Iris pigment epithelial cell (primary cell): ENCODE results near the gene DYNLT1.
"Not testable (repeated sequence)": the region's sequence is repeated elsewhere in the genome, so short reads cannot be mapped to it uniquely, and the experiment has no call there.

Experiments
- DNase-seq: peaks from one replicate; pipeline ENCODE4 v3.0.0-alpha.2; 2011; ENCODE audit warnings: low read depth

DYNLT1 gene

DNA sequence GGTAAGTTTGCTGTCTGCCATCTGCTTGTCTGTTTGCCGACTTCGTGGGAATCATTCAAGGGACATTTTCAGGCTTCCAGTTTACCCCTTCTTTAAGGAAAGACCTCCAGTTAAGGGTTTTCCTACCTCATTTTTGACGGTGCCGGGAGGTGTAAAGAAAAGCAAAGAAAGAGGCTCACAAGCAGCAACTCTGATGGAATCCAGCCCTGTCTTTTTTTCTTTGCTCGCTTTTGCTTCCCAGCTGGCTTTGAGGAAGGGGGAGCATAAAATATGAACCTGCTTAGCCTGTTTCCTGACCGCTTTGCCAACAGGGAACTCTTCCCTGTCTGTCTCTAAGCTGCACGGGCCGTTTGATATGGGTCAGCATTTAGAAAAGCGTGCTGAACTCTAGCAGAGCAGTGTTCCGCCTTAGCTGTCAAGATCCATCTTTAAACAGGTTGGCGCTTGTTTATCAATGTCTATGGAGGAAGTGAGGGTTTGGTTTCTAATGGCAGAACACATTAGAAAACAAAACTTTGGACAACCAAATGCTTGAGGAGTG lies 19.2 kb upstream of the DYNLT1 start:
- no peak for DNase-seq

DNA sequence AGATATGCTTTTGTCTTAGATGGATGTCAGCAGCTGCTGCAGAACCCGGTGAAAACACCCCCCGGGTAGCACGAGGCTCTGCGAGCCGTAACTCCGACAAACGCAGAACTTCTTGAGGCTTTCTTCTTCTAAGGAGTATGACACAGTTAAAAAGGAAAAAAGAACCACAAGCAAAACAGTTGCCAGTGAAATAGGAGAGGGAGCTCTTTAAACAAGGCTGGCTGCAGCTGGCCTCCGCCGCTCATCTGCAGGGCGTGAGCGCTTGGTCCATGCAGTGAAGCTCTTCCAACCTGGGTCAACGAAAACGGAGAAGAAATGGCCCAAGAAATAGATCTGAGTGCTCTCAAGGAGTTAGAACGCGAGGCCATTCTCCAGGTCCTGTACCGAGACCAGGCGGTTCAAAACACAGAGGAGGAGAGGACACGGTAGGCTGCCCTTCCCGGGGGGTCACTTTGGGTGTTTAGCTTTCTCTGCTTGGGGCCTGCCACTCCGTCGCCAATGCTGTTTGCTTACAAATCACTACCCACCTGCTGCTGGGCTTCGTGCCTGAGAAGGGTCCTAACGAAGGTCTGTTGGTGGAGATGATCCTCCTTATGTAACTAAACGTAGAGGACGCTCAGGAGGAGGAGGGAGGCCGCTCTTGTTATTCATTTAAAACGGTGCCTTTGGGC lies 18.5 kb upstream of the DYNLT1 start:
- peak; percentile 39 for DNase-seq

DNA sequence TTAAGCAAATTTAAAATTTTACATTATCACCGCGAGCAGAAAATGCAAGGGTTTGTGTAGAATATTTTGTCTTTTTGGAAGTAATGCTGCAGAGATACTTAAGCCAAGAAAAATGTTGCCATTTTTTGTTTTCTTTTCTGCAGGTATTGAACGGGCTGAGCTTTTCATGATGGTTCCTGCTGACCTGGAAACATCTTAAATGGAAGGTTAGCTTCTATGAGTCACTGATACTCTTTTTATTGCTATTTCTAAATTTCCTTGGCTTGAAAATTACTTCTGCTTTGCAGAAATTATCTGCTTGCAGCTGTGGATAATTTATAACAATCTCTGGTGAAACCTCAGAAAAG lies 18.0 kb upstream of the DYNLT1 start:
- DNase-seq, result no peak

DNA sequence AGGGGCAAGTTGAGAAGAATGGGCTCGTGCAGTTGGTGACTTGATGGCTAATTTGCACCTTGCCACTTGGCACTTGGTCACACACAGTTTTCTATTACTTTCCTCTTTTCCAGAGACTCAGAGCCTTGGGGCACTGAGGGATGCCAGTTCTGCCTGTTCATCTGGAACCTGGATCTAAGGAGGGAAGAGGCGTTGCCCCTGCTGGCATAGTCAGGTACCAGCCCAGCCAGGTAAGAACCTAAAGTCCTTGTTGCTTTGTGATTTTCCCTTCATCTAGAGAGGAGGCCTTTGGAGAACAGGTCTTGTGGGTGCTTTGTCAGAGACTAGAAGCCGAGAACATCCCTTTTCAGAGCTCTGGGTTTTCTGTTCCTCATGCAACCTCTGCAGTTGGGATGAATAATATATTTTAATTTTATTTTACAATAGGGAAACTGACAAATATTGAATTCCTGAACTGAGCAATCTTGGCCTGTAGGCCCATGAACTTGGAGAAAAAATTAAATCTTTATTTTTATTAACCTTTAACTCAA lies 16.7 kb upstream of the DYNLT1 start:
- no peak for DNase-seq

DNA sequence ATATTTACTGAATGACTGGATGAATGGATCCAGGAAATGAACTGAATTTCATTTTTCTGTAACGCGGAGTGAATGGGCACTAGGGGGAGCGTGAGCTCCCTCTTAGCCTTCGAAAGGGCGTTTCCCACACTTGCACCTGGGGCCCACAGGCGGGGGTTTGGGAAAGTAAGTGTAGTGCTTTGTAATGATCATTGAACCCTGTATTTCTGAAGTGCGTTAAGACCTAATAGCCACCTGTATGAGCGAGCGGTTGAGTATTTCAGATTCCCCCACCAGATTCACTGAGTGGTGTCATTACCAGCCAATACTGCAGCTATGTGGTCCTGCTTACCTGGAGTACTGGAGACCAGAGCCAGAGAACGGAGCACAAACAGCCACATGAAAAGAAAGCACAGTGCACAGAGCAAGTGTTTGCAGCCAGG lies 15.8 kb upstream of the DYNLT1 start:
- DNase-seq, result peak; percentile 29

DNA sequence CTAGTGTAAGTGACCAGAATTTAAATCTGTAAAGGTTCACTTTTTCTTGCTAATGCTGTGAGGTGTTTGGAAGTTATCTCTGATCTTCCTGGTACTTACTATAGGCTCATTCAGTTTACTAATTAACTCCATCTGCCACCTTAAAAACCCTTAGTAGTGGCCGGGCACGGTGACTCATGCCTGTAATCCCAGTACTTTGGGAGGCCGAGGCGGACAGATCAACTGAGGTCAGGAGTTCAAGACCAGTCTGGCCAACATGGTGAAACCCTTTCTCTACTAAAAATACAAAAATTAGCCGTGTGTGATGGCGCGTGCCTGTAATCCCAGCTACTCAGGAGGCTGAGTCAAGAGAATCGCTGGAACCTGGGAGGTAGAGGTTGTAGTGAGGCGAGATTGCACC lies 12.4 kb upstream of the DYNLT1 start:
- peak; percentile 59 for DNase-seq

DNA sequence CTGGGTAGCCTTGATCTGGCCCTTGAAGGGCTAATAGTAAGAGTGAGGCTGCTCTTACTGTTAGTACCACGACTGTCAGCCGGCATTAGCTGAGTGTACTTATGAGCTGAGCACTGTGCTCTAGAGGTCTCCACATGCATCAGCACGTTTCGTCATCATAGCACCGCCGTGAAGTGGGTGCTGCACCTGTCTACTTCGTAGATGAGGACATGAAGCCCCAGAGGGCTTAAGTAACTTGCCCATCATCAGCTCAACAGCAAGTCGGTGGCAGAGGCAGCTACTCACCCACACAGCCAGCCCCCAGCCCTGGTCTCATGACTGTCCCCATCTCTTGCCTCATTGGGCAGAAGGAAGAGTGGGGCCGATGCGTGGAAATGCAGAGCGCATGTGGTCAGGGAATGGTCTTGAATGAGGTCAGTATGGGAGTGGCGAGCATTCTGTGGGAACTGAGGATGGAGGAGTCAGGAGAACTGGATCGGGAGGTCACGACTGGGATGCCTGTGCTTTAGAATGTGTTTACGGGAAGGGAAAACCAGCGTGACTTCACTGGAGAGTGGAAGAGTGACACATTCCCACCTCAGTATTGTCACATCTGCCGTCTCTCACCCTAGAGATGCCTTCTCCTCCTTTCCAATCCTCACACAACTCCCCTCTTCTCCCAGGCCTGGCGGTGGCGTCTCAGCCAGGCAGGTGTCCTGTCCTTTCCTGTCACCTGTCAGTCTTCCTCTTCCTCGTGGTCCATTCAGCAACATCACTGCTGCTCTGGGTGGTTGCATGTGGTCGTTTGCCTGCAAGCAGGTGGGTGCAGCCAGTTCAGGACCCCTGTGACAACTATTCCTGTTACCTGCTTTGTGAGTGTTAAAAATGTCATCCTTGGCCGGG lies 11.3 kb upstream of the DYNLT1 start:
- peak; percentile 25 for DNase-seq

DNA sequence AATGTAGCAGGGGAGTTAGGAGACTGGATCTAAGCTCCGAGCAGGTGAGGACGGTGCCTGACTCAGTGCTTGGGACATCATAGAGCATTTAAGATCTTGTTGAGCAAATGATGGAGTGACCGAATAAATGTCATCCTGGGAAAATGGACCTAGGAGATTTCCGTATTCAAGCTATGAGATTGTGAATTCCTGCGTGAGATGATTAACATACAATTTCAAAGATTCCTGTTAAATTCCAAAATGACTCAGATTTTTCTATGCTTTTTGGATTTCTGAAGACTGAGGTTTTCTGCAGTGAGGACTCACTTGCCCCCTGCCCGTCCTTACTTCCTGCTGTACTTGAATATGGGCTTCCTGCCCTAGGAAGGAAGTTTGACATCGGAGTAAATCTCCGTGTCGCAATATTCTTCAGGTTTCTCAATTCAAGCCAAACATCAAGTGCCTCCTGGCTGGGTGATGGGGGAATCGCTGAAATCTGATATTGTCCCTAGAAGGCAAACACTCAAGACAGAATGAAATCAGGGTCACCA lies 10.5 kb upstream of the DYNLT1 start:
- peak; percentile 76 for DNase-seq

DNA sequence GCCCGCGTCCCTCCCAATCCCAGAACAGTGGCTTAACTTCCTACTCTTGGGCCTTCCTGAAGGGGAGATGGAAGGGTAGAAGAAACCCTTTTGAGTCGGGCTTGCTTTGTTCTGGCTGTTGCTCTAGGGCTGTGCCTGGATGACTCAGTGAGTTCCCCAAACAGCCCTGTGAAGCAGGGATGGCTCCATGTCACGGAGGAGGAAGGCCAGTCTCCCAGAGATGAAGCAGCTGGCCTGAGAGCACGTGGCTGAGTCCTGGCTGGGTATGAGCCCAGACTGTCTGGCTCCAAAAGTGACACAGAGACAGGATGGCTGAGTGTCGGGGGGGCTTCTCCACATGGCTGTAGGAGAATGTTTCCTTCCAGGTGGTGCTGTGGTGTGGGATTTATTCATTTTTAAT lies 10.0 kb upstream of the DYNLT1 start:
- DNase-seq, result peak; percentile 65

DNA sequence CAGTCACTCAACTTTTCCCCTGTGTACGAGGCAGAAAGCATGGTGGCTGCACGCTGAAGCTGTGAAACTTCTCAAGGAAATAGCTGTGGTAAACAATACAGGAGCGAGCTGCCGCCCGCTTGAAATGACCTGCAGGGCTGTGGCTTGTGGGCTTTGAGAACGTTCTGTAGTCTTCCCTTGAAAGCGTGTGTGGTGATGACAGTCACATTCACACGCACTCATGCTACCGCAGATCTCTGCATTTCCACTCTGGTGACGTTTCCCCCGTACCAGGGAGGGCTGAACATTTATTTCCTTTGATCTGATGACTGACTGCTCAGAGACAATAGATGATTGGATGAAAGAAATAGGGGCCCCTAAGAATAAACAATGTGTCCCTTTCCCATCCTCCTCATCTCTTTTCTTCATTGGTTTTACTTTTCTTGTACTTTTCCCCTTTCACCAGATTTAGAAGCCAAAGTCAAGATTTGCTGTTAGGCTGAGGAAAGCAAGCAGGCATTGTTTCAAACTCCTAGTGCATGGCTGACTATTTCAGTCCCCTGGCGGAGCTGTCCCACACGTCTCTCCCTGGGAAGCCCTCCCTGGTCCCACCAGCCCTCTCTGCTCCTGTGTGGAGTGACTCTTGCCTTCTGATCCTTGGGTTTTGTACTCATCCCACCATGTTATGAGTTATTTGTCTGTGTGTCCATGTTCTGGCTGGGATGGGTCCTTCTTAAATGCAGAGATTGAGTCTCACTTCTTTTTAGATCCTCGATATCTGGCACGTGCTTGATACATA lies 9.2 kb upstream of the DYNLT1 start:
- DNase-seq, result no peak

DNA sequence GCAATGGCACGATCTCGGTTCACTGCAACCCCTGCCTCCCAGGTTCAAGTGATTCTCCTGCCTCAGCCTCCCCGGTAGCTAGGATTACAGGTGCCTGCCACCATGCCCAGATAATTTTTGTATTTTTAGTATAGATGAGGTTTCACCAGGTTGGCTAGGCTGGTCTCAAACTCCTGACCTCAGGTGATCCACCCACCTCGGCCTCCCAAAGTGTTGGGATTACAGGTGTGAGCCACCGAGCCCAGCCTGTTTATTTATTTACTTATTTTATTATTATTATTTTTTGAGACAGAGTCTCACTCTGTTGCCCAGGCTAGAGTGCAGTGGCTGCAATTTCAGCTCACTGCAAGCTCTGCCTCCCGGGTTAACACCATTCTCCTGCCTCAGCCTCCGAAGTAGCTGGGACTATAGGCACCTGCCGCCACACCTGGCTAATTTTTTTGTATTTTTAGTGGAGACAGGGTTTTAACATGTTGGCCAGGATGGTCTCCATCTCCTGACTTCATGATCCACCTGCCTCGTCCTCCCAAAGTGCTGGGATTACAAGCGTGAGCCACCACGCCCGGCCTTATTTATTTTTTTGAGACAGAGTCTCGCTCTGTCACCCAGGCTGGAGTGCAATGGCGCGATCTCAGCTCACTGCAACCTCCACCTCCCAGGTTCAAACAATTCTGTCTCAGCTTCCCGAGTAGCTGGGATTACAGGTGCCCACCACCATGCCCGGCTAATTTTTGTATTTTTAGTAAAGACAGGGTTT lies 7.6 kb upstream of the DYNLT1 start:
- DNase-seq, result not testable (repeated sequence)

DNA sequence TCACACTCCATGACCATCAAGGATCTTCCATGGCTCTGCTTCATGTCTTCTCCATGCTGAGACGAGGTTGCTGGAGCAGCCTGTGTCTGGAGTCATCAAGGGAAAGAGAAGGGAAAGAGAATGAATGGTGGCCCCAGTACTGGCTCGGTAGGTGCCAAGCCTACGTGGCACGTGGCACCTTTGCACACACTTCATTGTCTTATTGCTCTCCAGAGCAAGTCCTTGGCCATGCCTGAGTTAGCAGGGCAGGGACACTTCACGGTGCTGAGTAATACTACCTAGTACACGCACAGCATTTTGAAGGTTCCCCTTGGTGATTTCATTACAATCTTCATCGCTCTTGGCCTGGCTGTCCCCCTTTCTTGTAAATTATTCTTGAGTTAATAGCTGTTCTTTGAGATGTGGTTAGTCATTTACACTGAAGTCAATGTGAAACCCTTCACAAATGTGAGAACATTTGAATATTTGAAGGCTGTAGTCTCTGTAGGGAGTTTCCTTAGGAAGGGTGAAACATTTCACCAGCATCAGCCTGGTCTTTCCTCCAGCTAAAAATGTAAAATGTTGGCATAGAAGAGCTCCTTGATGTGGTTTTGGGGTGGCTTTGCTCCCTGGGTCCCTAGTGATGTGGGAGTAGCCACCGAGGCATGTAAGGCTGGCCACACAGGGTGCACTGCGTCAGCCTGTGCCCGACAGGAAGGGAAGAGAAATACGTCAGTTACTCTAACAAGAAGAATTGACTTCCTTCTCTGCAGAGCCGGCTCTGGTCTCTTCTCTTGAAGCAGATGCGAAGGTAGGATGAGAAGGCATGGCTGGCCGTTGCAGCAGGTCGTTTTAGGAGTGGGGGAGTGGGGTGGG lies 5.0 kb upstream of the DYNLT1 start, which contains the start of gene SYTL3:
Gene SYTL3 (plus strand): TSS at position 766 of the 855 bp plus-strand sequence. CDS start 13,215 bp downstream, outside the sequence.
- DNase-seq, result peak; percentile 70

DNA sequence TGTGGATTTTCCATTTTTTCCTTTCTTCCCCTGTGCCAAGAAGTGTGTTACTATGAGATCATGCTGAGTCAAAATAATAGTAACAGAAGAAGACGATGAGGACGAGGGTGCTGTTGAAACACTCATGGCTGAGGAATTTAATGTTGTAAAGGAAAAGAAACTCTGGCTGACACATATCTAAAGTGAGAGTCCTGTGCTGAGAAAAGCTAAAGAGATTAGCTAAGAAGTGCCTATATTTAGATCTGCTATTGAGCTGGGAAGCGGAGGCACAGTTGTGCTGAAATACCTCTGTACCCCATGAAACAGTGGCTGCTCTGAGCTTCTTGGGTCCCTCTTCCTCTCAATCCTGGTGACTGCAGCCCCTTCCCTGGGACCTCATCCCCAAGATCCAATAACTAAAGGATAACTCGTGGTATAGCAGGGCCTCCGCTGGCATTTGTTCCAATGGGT lies 4.2 kb upstream of the DYNLT1 start:
- peak; percentile 92 for DNase-seq

DNA sequence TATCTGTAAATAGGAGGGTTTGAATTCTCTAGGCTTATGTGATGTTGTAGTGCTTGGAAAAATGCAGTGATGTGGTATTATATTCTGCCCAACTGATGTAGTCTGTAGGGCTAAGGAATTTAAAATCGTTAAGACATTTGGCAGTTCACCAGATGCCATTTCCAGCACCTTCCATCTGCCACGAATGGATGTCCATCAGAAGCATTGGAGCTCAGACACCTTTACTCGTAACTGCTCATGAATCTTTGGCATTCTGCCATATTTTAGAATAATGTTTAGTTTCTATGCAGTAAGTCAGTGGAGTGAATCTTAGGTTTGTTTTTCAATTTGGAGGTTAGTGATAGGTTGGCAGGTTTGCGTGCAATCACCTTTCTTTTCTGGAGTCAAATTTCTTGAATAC lies 3.0 kb upstream of the DYNLT1 start:
- DNase-seq, result no peak

DNA sequence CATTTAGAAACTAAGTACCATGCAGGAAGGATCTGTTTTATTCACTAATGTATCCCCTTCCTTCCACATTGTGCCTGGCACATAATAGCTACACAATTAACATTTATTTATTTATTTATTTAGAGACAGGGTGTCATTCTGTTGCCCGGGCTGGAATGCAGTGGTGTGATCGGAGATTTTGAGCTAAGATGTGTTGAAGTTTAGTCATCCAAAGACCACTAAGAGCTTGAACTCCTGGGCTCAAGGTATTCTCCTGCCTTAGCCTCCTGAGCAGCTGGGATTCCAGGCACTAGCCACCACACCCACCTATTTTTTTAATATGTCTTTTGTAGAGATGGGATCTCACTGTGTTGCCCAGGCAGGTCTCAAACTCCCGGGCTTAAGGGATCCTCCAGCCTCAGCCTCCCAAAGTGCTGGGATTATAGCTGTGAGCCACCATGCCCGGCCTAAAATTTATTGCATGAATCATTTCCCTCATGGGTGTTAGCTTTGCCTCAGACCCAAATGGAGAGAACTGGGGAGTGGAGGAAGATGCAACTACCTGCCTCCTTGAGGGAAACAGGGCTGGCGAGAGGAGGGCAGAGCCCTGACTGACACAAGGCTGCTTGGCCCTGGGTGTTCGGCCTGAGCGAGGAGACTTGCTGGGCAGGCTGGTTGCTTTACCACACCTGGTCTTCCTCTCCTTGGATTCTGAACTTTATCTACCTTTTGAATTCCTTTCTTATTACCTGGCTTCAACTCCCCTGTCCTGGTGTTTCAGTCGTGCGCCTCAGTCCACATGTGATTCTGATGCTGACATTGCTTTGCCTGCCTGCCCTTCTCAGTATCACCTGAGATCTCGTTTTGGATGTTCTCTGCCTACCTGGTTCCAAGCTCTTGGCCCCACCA lies 1.7 kb upstream of the DYNLT1 start:
- no peak for DNase-seq

DNA sequence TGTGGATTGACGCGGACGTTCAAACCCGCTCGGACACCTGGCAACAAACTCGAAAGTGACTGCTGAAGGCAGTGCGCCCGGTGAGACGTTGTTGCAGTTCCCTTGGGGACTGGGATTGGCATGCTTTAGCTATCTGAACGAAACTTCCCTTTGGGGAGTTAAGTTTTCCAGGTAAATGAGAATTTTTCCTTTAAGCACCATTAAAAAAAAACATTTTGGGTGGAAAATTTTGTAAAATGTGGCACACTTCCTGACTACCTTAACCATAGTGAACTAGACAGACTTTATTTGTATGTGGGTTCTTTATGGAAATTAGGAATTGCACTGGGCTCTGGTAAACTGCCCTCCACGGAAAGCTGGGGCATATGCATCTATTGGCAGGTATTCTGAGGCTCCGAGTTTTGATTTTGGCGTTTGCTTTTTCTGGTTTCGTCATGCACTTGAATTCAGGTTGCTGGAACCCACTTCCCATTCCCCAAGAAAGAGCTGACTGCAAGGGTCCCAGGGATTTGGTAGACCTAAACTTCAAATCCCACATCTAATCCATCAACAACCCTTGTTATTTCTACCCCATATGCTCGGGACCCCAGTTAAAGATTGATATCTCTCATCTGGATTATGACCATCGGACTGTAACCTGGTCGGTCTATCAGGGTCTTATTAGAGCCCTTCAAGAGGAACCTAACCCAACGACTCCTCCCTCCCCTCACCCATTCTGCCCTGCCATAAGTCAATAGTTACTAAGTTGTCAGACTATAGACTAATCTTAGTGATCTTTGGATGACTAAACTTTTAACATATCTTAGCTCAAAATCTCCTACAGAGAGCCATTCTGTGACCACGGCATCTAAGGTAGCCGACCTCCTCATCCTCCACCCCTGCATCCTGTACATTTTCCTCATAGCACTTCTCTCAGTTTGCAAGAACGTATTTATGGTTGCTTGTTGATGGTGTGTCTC lies 800 bp upstream of the DYNLT1 start:
- DNase-seq, result no peak

DNA sequence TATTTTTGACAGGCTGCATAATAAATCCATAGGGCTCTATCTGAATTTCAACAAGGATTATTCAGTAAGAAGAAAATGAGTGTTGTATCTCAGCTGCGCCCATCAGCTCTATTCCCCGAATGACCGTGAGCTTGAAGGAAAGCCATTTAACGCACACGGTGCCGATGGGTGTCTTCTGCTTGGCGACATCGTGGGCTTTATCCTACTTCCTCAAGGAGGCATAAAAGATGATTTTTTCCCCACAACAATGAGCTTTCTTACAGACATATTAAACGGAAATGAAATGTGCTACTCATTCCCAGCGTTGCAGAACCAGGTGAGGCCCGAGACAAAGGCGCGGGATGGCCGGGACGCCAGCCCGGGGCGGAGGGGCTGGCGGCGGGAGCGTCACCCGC lies 710 bp downstream of the DYNLT1 start:
- DNase-seq, result no peak

DNA sequence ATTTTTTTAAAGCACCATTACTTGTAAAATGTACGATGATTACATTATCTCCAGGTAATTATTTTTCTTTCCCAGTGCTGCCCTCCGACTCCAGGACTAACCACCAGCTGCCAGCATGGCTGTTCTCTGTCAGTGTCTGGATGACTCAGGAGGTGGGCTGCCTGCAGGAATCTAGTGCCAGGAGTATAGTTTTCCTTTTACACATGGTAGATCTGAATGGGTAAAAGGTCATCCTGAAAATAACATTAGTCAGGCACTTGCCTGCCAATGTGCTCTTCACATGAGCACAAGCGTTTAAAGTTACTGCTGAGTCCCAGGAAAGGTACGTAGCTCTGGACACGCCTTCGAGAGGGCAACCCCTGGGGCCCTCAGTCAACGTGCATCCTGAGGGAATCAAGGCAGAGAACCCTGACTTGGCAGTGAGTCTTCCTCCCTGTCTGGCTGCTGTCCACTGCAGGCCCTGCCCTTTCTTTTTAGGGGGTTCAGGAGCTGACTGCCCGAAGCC lies 2.4 kb downstream of the DYNLT1 start:
- DNase-seq, result peak; percentile 88
